Measurements from ENCODE around the gene ZNF580. TPM values are rescaled to one million over a fixed set of nuclear protein-coding genes. Genes with fewer than 3 reads are reported as not detected.

Gene ZNF580
- total RNA-seq, 1 donor from 2014 or later = 1.0 TPM

DNA sequence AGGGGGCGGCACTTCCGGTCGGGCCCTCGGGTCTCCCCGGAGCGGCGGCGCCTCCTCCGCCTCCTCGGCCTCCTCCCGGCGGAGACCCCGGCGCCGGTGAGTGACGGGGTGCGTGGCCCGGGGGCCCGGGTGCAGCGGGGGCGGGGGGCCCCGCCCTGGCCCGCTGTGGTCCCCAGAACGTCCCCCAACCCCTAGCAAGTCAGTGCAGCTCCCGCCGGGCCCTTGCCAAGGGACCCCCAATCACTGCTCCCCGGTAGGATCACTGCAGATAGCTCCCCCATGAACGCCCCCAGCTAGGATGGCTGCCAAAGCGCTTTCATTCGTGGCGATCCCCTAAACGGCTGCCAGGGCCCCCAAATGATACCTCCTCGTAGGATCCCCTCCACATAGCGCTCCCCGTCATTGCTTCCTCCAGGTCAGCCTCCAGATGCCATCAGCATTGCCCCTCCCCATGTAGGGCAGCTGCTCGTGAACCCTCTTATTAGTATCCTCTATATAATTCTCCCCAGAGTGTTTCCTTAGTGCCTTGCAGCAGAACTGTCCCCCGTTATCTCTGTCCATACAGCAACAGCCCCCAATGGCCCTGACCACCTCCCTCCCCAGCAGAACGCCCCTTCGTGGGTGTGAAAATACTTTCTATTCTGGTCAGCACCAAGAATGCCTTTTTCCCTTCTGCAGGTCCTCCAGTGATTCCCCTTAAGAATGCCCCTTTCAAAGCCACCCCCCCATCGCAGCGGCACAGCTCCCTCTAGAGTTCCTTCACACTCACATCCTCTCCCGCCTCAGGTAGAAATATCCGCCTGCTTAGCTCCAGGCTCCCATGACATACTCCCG, 34.9 kb upstream of the ZNF580 start, which contains the start of gene ZNF865:
ZNF865 (plus strand) TSS at position 11 of the 834 bp plus-strand sequence. CDS start 7,972 bp downstream, outside the sequence.
- DNase-seq (ENCODE audit: low read depth in 2 of 2) = peak; percentile 55 to 88

DNA sequence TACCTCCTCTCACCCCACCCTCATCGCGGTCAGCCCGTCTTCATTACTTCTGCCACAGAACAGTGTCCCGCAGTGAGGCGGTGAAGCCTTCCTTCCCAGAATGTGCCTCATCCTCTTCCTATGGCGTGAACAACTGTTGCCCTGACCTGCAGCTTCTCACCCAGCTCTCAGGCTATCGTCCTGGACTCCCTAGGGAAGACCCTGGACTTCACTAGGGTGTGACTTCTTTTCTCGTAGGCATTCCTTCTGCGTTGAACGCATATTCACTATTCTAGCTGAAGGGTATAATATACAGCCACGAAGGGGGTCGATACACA, 34.4 kb upstream of the ZNF580 start:
- DNase-seq (ENCODE audit: low read depth in 2 of 2) = no peak

DNA sequence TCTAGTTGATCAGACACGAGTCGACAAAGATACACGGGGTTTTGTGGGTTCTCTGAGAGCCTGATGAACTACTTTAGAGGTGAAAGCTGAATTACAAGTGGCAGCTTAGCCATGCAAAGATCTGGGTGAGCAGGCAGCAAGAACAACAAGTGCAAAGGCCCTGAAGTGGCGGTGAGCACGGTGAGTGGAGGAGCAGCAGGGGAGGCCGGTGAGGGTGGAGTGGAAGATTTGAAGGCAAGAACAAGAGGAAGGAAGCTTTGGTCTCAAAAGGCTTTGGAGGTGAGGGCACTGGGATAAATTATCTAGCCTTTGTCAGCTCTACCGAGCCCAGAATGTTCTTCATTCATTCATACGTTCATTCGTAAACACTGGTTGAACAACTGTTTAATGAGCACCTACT, 34.0 kb upstream of the ZNF580 start:
- DNase-seq (ENCODE audit: low read depth in 2 of 2) = no peak

DNA sequence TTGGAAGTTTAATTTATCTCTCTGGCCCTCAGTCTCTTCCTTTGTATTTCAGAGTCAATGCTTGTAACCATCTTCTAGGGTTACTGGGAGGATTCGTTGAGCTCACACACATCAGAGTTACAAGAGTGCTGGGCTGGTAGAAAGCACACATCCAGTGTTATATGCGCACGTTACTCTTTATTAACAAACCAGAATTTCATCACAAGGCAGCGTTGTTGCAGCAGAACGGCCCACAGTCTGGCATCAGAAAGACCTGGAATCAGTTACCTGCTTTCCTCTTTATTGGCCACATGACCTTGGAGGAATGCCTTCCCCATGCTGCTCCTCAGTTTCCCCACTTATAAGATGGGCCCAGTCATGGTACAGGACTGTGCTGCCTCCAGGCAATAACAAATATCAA, 31.5 kb upstream of the ZNF580 start:
- no peak for DNase-seq (ENCODE audit: low read depth in 2 of 2)

DNA sequence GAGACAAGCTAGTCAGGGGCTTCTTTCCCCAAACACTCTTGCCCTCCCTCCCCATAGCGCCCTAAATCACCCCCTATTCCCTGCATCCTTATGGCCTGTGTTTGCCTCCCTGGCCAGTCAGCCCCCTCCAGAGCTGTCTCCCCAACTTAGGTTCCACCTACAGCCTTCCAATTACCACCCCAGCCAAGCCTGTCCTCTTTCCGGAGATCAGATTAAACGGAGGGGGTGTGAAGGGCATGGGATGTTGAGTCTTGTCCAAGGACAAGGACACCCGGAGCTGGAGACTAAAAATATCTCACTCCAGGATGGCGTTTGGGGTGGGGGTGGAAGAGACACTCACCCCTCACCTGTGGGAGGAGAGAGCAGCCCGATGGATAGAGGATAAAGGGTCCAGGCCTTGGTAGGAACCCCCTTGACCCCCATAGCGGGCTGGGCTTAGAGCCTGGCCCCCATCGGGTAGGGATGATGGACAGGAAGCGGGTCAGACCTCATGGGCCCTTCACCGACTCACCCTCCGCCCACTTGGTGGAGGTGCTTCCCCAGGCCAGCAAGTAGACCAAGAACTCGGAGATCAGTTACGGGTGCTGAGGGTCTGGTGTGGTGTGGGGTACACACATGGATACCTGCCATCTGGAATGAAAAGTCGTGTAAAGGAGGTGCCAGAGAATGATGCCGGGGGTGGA, 29.4 kb upstream of the ZNF580 start:
- no peak for DNase-seq (ENCODE audit: low read depth in 2 of 2)

DNA sequence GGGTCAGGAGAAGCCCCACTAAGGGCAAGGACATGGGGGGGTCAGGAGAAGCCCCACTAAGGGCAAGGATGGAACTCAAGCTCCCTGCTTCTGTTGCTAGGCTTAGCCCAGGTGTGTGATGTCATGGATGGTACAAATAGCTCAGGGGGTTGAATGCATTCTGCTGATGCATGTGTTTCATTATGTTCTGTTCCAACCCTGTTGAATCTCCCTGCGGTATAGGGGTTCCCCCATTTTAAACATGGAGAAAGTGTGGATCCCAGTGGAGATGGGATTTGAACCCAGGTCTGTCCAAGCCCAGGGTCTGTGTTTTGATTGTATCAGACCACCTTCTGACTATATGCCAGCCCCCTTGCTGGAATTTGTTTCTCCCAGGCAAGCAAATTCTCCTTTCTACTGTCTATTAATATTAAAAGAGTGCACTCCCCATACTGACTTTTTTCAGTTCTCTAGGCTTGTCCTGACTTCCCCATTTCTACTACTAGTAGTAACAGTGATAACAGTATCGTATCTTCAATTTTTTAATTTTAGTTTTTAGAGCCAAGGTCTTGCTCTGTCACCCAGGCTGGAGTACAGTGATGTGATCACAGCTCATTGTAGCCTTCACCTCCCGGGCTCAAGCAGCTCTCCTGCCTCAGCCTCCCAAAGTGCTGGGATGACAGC, 28.7 kb upstream of the ZNF580 start:
- DNase-seq (ENCODE audit: low read depth in 2 of 2) = no peak

DNA sequence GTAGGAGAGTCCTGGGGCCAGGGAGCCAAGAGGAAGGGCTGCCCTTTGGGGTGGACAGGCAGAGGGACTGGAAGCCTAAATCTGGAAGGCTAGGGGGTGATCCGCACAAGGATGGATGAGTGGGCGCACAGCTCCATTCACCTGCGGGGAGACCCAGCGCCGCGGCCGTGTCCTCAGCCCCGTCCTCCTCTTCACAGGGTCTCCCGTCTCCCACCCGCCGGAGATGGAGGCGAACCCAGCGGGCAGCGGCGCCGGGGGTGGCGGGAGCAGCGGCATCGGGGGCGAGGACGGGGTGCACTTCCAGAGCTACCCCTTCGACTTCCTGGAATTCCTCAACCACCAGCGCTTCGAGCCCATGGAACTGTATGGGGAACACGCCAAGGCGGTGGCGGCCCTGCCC, 27.4 kb upstream of the ZNF580 start:
- DNase-seq (ENCODE audit: low read depth in 2 of 2) = no peak

DNA sequence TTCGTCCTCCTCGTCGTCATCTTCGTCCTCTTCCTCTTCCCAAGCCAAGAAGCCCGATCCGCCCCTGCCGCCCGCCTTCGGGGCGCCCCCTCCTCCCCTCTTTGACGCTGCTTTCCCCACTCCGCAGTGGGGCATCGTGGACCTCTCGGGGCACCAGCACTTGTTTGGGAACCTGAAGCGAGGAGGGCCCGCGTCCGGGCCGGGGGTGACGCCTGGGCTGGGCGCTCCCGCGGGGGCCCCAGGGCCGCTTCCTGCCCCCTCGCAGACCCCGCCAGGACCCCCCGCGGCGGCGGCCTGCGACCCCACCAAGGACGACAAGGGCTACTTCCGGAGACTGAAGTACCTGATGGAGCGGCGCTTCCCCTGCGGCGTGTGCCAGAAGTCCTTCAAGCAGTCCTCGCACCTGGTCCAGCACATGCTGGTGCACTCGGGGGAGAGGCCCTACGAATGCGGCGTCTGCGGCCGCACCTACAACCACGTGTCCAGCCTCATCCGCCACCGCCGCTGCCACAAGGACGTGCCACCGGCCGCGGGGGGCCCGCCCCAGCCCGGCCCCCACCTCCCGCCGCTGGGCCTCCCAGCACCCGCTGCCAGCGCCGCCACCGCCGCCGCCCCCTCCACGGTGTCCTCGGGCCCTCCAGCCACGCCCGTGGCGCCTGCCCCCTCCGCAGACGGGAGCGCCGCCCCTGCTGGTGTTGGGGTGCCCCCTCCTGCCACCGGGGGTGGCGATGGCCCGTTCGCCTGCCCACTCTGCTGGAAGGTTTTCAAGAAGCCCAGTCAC, 26.7 kb upstream of the ZNF580 start:
- DNase-seq (ENCODE audit: low read depth in 2 of 2) = no peak

DNA sequence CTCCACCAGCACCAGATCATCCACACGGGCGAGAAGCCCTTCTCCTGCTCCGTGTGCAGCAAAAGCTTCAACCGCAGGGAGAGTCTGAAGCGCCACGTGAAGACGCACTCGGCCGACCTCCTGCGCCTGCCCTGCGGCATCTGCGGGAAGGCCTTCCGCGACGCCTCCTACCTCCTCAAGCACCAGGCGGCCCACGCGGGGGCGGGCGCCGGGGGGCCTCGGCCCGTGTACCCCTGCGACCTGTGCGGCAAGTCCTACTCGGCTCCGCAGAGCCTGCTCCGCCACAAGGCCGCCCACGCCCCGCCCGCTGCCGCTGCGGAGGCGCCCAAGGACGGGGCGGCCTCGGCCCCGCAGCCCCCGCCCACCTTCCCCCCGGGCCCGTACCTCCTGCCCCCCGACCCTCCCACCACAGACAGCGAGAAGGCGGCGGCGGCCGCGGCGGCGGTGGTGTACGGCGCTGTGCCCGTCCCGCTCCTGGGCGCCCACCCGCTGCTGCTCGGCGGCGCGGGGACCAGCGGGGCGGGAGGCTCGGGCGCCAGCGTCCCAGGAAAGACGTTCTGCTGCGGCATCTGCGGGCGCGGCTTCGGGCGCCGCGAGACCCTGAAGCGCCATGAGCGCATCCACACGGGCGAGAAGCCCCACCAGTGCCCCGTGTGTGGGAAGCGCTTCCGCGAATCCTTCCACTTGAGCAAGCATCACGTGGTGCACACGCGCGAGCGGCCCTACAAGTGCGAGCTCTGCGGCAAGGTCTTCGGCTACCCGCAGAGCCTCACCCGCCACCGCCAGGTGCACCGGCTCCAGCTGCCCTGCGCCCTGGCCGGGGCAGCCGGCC, 25.9 kb upstream of the ZNF580 start:
- no peak for DNase-seq (ENCODE audit: low read depth in 2 of 2)

DNA sequence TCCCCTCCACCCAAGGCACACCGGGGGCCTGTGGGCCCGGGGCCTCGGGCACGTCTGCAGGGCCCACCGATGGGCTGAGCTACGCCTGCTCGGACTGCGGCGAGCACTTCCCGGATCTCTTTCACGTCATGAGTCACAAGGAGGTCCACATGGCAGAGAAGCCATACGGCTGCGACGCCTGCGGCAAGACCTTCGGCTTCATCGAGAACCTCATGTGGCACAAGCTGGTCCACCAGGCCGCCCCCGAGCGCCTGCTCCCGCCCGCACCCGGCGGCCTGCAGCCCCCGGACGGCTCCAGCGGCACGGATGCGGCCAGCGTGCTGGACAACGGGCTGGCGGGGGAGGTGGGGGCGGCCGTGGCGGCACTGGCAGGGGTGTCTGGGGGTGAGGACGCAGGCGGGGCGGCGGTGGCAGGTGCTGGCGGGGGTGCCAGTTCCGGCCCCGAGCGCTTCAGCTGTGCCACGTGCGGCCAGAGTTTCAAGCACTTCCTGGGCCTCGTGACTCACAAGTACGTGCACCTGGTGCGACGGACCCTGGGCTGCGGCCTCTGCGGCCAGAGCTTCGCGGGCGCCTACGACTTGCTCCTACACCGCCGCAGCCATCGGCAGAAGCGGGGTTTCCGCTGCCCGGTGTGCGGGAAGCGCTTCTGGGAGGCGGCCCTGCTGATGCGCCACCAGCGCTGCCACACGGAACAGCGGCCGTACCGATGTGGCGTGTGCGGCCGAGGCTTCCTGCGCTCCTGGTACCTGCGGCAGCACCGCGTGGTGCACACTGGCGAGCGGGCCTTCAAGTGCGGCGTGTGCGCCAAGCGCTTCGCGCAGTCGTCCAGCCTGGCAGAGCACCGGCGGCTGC, 25.0 kb upstream of the ZNF580 start:
- DNase-seq (ENCODE audit: low read depth in 2 of 2) = no peak

DNA sequence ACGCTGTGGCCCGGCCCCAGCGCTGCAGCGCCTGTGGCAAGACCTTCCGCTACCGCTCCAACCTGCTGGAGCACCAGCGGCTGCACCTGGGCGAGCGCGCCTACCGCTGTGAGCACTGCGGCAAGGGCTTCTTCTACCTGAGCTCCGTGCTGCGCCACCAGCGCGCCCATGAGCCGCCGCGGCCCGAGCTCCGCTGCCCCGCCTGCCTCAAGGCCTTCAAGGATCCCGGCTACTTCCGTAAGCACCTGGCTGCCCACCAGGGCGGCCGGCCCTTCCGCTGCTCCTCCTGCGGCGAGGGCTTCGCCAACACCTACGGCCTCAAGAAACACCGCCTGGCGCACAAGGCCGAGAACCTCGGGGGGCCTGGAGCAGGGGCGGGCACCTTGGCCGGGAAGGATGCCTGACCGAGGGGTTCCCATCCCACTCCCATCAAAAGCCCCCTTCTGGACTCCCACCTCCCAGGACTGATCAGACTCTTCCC, 24.4 kb upstream of the ZNF580 start:
- DNase-seq (ENCODE audit: low read depth in 2 of 2) = no peak

DNA sequence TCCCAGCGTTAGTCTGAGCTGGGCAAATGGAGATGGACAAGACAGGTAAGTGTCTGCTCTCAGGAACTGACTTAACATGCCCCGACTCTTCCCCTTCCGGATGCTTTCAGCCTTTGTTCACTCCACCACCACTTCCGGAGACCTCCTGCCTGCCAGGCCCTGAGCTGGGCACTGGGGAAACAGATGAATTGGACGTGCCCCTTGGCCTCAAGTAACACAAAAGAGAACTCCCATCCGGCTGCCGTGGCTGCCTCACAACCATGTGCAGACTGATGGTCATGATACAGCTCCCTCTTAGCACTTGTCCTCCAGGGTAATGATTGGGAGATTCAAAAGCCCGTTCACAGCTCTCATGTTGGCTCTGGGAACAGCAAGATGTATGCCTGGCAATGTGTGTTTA, 23.4 kb upstream of the ZNF580 start:
- peak in 1 of 2 donors; percentile 52 for DNase-seq (ENCODE audit: low read depth in 2 of 2)

DNA sequence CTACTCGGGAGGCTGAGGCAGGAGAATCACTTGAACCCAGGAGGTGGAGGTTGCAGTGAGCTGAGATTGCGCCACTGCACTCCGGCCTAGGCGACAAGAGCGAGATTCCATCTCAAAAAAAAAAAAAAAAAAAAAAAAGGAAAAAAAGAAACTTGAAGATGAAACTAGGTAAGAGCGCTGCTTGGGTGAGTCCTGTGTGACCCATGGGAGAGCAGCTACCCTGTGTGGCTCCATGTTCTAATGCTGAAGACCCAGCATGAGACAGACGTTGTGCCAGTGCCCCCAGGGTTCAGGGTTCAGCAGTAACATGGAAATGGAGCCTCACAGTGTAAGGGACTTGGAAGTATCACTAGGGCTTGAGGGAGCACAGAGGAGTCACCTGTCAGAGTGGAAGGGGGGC, 22.4 kb upstream of the ZNF580 start:
- DNase-seq (ENCODE audit: low read depth in 2 of 2) = no peak

DNA sequence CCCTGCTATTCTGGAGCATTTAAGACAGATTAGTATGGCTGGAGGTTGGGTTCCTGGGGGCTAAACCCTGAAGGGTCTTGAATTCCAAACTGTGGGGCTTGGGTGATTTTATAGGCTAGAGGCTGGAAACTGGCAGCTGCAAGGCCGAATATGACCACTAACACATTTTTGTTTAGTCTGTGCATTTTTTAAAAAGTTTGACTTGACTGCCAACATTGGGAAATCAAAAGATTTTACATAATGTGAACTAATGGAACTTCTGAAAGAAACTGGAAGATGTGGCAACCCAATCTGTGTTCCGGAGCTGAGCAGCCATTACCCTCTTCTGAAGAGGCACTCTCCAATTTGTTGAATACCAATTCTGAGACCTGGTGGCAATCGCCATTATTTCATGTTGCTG, 21.5 kb upstream of the ZNF580 start:
- no peak for DNase-seq (ENCODE audit: low read depth in 2 of 2)

DNA sequence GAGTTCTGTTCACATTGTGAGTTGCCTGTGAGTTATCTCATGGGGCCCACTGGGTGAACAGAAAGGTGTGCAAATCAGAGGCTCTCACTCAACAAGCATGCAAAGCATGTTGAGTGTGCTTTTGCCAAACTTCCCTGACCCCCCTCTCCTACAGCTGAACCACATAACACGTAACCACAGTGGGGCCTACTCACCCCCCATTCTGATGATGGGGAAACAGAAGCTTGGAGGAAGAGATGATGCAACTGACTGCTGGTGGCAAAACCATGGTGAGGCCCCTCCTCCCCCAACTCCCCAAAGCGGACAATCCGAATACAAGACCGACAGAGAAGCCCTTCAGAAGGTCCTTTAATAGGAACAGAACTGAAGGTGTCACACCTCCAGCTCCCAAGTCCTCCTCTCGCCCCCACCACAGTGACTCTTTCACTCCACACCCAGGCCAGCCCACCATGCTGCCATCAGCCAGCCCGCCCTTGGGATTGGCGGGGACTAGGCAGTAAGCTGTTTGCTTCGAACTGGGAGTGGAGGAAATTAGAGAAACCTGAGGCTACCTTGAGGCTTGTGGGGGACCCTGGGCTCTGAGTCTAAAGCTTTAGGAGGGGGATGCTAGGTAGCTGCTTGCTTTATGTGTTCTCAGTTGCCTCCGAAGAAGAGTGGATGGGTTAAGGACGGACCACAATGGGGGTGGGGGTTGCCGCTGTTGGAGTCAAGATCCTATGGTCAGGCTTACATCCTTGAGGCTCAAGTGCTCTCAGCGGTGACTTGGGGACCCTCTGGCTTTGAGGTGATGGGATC, 20.2 kb upstream of the ZNF580 start:
- no peak for DNase-seq (ENCODE audit: low read depth in 2 of 2)

DNA sequence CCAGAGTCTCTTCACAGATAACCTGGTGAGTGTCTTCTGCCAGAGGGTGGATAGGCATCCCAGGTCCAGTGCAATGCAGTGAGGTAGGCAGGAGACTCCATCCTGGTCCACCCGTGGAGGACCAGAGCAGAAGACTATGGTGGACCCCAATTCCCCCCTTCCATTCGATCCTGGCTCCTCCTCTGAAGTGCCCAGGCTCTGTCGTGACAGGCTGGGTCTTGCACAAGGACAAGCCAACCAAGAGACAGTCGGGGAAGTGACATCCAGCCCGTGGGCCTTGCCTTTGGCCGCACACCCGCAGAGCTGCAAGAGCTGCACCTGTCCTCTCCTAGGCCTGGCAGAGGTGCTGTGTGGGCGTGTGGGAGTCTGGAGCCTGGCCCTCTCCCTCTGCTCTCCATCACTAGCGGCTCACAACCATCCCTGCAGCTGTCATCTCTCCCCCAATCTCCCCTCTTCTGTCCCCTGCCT, 19.6 kb upstream of the ZNF580 start:
- DNase-seq (ENCODE audit: low read depth in 2 of 2) = no peak

DNA sequence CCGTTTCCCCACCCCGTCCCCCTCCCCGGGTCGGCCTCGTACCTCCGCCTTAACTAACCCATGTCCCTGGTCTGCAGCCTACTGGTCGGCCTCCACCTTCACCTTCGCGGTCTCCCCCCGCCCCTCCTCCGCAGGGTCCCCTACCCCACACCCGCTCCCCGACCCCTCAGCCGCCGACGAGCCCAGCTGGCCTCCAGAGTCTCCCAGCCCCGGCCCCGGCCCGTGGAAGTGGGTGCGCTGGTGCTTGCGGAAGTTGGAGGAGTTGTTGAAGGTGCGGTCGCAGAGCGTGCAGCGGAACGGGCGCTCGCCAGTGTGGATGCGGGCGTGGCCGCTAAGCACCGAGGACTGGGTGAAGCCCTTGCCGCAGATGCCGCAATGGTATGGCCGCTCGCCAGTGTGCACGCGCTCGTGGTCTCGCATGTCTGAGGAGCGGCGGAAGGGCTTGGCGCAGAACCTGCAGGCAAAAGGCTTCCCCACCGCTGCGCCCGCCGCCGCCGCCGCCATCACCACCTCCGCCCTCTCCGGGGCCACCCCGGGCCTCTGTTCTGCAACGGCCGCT, 19.1 kb upstream of the ZNF580 start:
- DNase-seq (ENCODE audit: low read depth in 2 of 2) = no peak

DNA sequence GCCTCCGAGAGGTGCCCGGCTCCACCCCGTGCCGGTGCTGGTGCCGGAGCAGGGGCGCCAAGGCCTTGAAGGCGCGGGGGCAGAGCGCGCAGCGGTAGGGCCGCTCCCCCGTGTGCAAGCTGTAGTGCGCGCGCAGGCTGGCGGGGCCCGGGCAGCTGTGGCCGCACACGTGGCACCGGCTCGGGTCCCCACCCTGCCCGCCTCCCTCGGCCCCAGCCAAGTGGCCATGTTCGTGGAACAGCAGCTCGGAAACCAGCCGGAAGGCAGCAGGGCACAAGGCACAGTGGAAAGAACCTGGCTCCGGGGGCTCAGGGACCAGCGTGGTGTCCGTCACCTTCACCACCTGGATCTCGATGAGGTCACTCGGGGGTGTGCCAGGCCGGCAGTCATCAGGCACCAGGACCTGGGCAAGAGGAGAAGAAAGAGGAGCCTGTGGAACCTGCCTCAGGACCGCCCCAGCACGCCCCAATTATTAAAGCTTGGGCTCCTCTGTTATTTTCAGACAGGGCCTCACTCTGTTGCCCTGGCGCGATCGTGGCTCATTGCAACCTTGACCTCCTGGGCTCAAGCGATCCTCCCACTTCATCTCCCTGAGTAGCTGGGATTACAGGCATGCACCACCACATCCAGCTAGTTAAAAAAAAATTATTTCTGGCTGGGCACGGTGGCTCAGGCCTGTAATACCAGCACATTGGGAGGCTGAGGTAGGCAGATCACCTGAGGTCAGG, 18.4 kb upstream of the ZNF580 start:
- DNase-seq (ENCODE audit: low read depth in 2 of 2) = no peak

Measured in dermis microvascular lymphatic vessel endothelial cell (primary cell).